Right lung (tissue), 5 donors: ENCODE measurements around the gene MGMT. TPM values are rescaled to one million over a fixed set of nuclear protein-coding genes. Genes with fewer than 3 reads are reported as not detected.

Experiments used
- DNase-seq, 2 donors: peaks; one replicate each; pipeline ENCODE4 v3.0.0-alpha.2; 2013
- polyA plus RNA-seq, 5 donors: library from polyadenylated mRNA; unstranded; fragments of 120-200 nt; gene quantifications; one replicate each; pipeline versions ENCODE4 v1.2.1 to v1.2.3, GENCODE V29; 2013; ENCODE audit warnings: inconsistent platforms in 1 of 5, low replicate concordance in 1 of 5; ENCODE audit not compliant: insufficient read length in 5 of 5, insufficient read depth in 1 of 5

The MGMT gene
- polyA plus RNA-seq, 5 donors, result 12.1 to 22.3 (median 15.6) TPM

DNA sequence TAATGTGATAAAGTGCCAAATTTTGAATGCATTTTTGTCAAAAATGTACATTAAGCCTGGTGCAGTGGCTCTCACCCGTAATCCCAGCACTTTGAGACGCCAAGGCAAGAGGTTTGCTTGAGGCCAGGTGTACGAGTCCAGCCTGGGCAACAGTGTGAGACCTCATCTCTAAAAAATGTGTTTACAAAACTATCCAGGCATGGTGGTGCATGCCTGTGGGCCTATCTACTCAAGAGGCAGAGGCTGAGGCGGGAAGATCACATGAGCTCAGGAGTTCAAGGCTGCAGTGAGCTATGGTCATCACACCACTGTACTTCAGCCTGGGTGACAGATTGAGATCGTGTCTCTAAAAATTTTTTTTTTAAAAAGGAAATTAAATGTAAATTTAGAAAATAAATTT lies 18.5 kb upstream of the MGMT start:
- no peak for DNase-seq

GRCh38 chr10:129449893-129450292 lies 17.1 kb upstream of the MGMT start:
- no peak for DNase-seq

- no peak for DNase-seq
Measured at GRCh38 chr10:129450391-129450790, 16.6 kb upstream of the MGMT start.

DNA sequence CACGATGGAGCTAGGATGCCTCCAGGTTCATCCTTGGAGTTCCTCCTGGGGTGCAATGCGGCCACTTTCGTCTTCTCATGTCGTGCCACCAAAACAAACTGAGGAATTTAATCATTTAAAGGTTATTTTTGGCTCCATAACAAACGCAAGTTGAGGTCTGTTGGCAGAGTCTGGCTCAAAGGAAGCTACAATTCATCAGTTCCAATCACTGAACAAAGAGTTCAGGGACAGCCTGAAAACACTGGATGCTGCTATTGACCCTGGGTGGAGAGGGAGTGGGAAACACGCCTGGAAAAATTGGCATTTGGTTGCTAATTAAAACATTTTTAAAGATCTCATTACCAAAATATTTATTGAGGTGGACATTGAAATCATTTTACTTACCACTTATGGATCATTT lies 11.4 kb upstream of the MGMT start:
- DNase-seq, result no peak

DNA sequence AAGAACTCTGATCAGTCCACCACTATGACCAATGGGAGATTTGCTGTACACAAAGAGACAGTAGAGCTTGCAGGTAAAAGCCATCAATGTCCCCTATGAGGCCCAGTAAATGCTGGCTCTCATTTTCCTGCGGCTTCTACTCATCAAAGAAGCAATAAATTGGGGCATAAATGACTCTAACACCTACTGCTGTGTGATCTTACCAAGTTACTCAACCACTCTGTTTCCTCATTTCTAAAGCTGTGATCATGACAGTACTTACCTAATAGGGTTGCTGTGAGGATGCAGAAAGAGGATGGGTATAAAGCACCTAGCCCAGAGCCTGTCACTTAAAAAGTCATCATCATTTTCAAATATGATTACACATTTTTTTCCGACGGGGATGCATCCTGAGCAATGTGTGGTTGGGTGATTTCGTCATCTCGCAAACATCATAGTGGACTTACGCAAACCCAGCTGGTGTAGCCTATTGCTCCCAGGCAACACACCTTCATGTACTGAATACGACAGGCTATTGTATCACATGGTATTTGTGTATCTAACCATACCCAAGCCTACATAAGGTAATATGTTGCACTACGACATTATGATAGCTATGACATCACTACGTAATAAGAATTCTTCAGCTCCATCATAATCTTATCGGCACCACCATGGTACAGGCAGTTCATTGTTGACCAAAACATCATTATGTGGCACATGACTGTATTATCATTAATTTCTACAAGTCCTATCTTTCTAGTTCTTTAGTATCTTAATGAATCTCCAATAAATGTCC lies 7.1 kb upstream of the MGMT start:
- DNase-seq, result no peak

DNA sequence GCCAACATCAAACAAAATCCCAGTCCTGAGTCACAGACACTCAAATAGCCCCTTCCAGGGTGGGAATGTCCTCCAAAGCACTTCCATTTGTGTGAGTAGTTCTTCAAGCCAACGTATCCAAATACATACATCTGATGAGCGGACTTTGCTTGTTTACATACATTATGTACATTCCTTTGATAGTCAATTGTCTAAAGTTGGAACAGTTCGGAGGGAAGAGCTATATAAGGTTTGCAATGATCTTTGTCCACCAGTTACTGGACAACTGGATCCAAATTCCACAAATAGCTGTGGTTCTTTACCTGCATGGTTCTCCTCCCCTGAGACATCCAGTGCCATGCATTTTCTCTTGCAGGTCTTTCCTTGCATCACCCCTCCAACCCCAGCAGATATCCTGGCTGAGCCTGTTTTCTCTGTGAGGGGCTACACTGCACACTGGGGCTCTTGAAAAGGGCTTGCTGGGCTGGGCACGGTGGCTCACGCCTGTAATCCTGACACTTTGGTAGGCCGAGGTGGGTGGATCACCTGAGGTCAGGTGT lies 4.7 kb upstream of the MGMT start:
- no peak for DNase-seq

GRCh38 chr10:129464251-129464650 lies 2.8 kb upstream of the MGMT start:
- no peak for DNase-seq

DNA sequence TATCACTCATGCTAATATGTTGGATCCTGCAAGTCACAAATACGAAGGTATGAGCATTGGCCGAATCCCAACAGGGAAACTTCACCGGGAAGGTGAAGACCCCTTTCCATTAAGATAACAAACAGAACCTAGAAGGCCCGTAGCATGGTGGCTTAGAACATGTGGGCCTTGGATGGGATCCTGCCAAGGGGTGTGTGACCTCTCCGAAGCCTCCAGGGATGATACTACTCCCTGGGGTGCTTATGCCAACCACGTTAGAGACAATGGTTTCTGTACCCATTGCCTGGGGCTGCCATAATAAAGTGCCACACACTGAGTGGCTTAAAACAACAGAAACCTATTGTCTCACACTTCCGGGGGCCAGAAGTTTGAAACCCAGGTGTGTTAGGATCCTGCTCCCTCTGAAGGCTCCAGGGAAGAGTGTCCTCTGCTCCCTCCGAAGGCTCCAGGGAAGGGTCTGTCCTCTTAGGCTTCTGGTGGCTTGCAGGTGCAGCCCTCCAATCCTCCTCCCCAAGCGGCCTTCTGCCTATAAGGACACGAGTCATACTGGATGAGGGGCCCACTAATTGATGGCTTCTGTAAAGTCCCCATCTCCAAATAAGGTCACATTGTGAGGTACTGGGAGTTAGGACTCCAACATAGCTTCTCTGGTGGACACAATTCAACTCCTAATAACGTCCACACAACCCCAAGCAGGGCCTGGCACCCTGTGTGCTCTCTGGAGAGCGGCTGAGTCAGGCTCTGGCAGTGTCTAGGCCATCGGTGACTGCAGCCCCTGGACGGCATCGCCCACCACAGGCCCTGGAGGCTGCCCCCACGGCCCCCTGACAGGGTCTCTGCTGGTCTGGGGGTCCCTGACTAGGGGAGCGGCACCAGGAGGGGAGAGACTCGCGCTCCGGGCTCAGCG lies 992 bp upstream of the MGMT start:
- no peak for DNase-seq

DNA sequence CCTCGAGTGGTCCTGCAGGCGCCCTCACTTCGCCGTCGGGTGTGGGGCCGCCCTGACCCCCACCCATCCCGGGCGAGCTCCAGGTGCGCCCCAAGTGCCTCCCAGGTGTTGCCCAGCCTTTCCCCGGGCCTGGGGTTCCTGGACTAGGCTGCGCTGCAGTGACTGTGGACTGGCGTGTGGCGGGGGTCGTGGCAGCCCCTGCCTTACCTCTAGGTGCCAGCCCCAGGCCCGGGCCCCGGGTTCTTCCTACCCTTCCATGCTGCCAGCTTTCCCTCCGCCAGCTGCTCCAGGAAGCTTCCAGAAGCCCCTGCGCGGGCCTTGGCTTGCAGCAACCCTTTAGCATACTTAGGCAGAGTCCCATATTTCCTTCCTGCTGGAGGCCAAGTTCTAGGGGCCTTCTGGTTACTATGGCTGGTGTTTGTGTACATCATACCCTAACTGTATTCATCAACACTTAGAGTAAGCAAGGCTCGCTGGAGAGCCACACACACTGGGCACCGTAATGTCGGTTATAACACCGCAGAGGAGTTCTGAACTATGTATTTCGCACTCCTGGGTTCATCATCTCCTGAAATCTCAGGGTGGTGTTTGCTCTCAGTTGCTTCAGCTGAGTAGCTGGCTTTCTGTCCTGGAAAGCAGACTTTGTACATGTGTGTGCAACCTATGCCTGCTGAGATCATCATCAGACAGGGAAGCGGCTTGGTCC lies 471 bp downstream of the MGMT start:
- peak; percentile 35 to 36 for DNase-seq

GRCh38 chr10:129468187-129468586 lies 1.1 kb downstream of the MGMT start:
- no peak for DNase-seq

- DNase-seq, result no peak
Measured at GRCh38 chr10:129470103-129470851, 3.2 kb downstream of the MGMT start.

- DNase-seq, result no peak
Measured at GRCh38 chr10:129471447-129472175, 4.6 kb downstream of the MGMT start.

DNA sequence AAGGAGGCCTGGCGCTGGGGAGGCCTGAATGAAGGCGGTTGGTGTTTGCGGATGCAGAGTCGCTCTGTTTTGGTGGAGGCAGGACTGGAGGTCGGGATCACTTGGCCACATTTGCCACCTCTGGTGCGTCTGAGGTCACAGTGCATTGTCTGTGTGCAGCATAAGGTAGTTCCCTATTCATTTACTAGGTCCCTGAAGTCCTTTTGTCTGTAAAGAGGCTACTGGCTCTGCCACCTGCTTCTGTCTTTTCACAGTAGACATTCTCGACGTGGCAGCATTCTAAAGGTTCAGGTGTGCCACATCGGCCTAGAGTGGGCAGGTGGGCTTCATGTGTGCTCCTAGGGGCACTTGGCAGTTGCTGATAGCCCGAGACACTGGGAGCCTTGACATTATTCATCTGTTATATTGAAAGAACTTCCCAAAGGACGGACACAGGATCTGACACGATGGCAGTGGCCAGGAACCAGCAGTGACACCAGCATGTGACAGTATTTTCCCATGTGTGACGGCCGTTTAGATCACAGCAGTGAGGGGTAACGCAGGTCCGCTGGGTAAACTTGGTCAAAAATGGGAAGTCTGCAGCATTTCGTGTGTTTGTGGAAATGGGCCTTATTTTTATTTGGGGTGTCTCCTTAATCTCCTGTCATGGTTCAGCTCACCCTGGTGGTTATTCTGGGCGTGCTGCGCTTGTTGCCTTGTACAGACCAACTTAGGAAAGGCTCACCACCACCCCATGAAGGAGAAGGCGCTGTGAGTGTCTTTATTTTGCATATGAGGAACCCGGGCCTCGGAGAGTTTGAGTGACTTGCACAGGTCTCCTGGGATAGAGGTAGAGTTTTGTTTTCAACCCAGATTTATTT lies 5.9 kb downstream of the MGMT start:
- no peak for DNase-seq

GRCh38 chr10:129474642-129475041 lies 7.6 kb downstream of the MGMT start:
- no peak for DNase-seq

DNA sequence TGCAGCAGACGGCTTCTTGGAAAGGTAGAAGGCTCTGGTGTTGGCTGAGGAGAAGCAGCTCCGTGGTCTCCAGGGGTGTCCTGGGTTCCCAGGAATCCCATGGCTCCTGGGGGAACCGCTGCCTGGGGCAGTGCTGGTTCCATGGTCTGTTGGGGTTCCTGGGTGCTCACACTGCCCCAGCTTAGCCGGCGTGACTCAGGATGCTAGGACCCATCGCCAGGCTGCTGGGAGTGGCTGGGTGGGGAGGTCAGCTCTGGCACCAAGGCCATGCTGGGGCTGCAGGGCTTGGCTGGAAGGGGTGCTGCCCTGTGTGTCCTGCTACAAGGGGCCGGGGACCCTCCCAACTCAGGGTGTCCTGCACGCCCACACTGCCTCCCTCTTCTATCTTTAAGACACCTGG lies 9.4 kb downstream of the MGMT start:
- DNase-seq, result no peak

GRCh38 chr10:129477051-129477450 lies 10.0 kb downstream of the MGMT start:
- no peak for DNase-seq

- DNase-seq, result no peak
Measured at GRCh38 chr10:129481641-129482040, 14.6 kb downstream of the MGMT start.

GRCh38 chr10:129483430-129484010 lies 16.5 kb downstream of the MGMT start:
- DNase-seq, result no peak

GRCh38 chr10:129486805-129487204 lies 19.8 kb downstream of the MGMT start:
- no peak for DNase-seq
